Naive B cell (primary cell): ENCODE results near the gene GPR78. TPM values are rescaled to one million over a fixed set of nuclear protein-coding genes. Genes with fewer than 3 reads are reported as not detected.
A peak's percentile ranks its signal among the peaks of the same experiment; 100 is the strongest.
"Not testable (repeated sequence)": the region's sequence is repeated elsewhere in the genome, so short reads cannot be mapped to it uniquely, and the experiment has no call there.

Experiments
- ATAC-seq, 2 donors: fragments of 150-1000 bp; cut with Tn5 transposase; 2 replicates each; pipeline ENCODE4 v1.10.0; 2021; ENCODE audit warnings: low read depth in 2 of 2, mild to moderate bottlenecking in 2 of 2, moderate library complexity in 2 of 2
- DNase-seq: peaks from one replicate; pipeline ENCODE4 v3.0.0; 2022
- H3K27ac Mint-ChIP-seq, 6 donors: one replicate each; pipeline ENCODE4 v1.8.0; 2020 to 2022; ENCODE audit warnings: mild to moderate bottlenecking in 6 of 6, mixed read lengths in 6 of 6, moderate library complexity in 5 of 6, inconsistent platforms in 2 of 6
- H3K27me3 Mint-ChIP-seq, 3 donors: one replicate each; pipeline ENCODE4 v1.8.0; 2021 to 2022; ENCODE audit warnings: mixed read lengths in 3 of 3, mild to moderate bottlenecking in 1 of 3
- H3K36me3 Mint-ChIP-seq, 2 donors: one replicate each; pipeline ENCODE4 v1.8.0; 2020 to 2022; ENCODE audit warnings: mixed read lengths in 2 of 2, inconsistent platforms in 1 of 2, mild to moderate bottlenecking in 1 of 2
- H3K4me1 Mint-ChIP-seq, 3 donors: one replicate each; pipeline ENCODE4 v1.8.0; 2020 to 2022; ENCODE audit warnings: mixed read lengths in 3 of 3, inconsistent platforms in 1 of 3, mild to moderate bottlenecking in 1 of 3, moderate library complexity in 1 of 3
- H3K4me3 Mint-ChIP-seq, 8 donors: one replicate each; pipeline ENCODE4 v1.8.0; 2020 to 2022; ENCODE audit warnings: mild to moderate bottlenecking in 8 of 8, mixed read lengths in 8 of 8, moderate library complexity in 8 of 8, inconsistent platforms in 2 of 8
- H3K9me3 Mint-ChIP-seq, 7 donors: one replicate each; pipeline ENCODE4 v1.8.0; 2020 to 2022; ENCODE audit warnings: mixed read lengths in 7 of 7, mild to moderate bottlenecking in 5 of 7, inconsistent platforms in 2 of 7, moderate library complexity in 1 of 7
- polyA plus RNA-seq, 6 donors: library from polyadenylated mRNA; unstranded; fragments of 300-500 nt; fragmentation: Illumina TruSeq; gene quantifications; one replicate each; pipeline ENCODE4 v1.2.3, GENCODE V29; 2021; ENCODE audit warnings: low read depth in 6 of 6

The GPR78 gene
- polyA plus RNA-seq, 6 donors from 2014 or later, result not detected

GRCh38 chr4:8560265-8561047, 19.7 kb upstream of the GPR78 start:
- Mint-ChIP-seq H3K36me3 (no peaks in the 10 kb centered on the region), H3K27ac (peak overlapping the region in 1 of 6 donors; percentile 83)

DNA sequence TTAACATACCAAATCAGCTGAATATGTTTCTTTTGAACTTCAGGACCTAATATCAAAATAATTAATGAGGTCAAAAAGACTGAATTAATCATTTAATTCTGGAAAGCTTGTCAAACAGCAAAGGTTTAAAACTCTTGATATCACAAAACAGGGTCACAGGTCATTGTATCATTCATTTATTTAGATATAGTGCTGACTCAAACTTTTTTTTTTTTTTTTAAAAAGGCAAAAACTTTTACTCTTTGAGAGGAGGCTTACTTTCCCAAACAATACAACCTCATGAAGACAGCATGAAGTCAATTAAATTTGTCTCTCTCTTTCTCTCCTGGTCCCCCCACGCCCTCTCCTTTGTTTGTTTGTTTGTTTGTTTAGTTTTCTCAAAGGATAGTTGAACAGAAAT, 15.6 kb upstream of the GPR78 start:
- Mint-ChIP-seq H3K4me1 (no peaks in the 10 kb centered on the region), H3K36me3 (no peaks in the 10 kb centered on the region), H3K27me3 (peaks cover 4 to 9% (median 7%) of the 10 kb centered on the region in 3 donors), H3K27ac (no peak overlapping the region), H3K9me3 (no peaks in the 10 kb centered on the region), H3K4me3 (no peak overlapping the region)
- no peak for DNase-seq
- no peak for ATAC-seq

More at GRCh38 chr4:8560265-8561047, 19.7 kb upstream of the GPR78 start:
- no peak for DNase-seq
- ATAC-seq, result no peak
- no peak overlapping the region for H3K4me3 Mint-ChIP-seq
- no peaks in the 10 kb centered on the region for H3K9me3 Mint-ChIP-seq
- peaks cover 0 to 13% (median 5%) of the 10 kb centered on the region in 3 donors for H3K27me3 Mint-ChIP-seq
- no peaks in the 10 kb centered on the region for H3K4me1 Mint-ChIP-seq

GRCh38 chr4:8568068-8568668, 12.0 kb upstream of the GPR78 start:
- H3K36me3 Mint-ChIP-seq, result no peaks in the 10 kb centered on the region
- peaks cover 3 to 19% (median 11%) of the 10 kb centered on the region in 3 donors for H3K27me3 Mint-ChIP-seq
- H3K27ac Mint-ChIP-seq, result no peak overlapping the region

GRCh38 chr4:8570201-8570600, 10.0 kb upstream of the GPR78 start:
- peaks cover 0 to 1% (median 0%) of the 10 kb centered on the region in 7 donors for H3K9me3 Mint-ChIP-seq
- H3K36me3 Mint-ChIP-seq, result no peaks in the 10 kb centered on the region
- H3K27me3 Mint-ChIP-seq, result peaks cover 3 to 22% (median 11%) of the 10 kb centered on the region in 3 donors
- DNase-seq, result no peak
- no peak overlapping the region for H3K4me3 Mint-ChIP-seq
- no peaks in the 10 kb centered on the region for H3K4me1 Mint-ChIP-seq
- no peak for ATAC-seq
- no peak overlapping the region for H3K27ac Mint-ChIP-seq

More at GRCh38 chr4:8568068-8568668, 12.0 kb upstream of the GPR78 start:
- Mint-ChIP-seq H3K9me3 (peaks cover 0 to 1% (median 0%) of the 10 kb centered on the region in 7 donors), H3K4me1 (no peaks in the 10 kb centered on the region), H3K4me3 (no peak overlapping the region)
- DNase-seq, result no peak
- no peak for ATAC-seq

- H3K27me3 Mint-ChIP-seq, result peaks cover 9 to 28% (median 13%) of the 10 kb centered on the region in 3 donors
- H3K27ac Mint-ChIP-seq, result no peak overlapping the region
- H3K4me1 Mint-ChIP-seq, result no peaks in the 10 kb centered on the region
- no peak for DNase-seq
- no peaks in the 10 kb centered on the region for H3K36me3 Mint-ChIP-seq
- no peak overlapping the region for H3K4me3 Mint-ChIP-seq
- H3K9me3 Mint-ChIP-seq, result peaks cover 0 to 1% (median 0%) of the 10 kb centered on the region in 7 donors
- ATAC-seq, result no peak
Observed at GRCh38 chr4:8571702-8572685, 8.2 kb upstream of the GPR78 start.

- Mint-ChIP-seq H3K4me1 (no peaks in the 10 kb centered on the region), H3K27me3 (peaks cover 16 to 32% (median 18%) of the 10 kb centered on the region in 3 donors), H3K4me3 (peak overlapping the region in 1 of 8 donors; percentile 15), H3K36me3 (no peaks in the 10 kb centered on the region), H3K27ac (no peak overlapping the region), H3K9me3 (peaks cover 0 to 1% (median 0%) of the 10 kb centered on the region in 7 donors)
- DNase-seq (no peak), ATAC-seq (no peak)
Observed at GRCh38 chr4:8573266-8573665, 6.9 kb upstream of the GPR78 start.

GRCh38 chr4:8574796-8575370, 5.3 kb upstream of the GPR78 start:
- DNase-seq, result no peak
- Mint-ChIP-seq H3K36me3 (no peaks in the 10 kb centered on the region), H3K27me3 (peaks cover 22 to 42% (median 30%) of the 10 kb centered on the region in 3 donors), H3K27ac (no peak overlapping the region), H3K4me1 (no peaks in the 10 kb centered on the region), H3K4me3 (no peak overlapping the region), H3K9me3 (peaks cover 0 to 2% (median 0%) of the 10 kb centered on the region in 7 donors)
- no peak for ATAC-seq

DNA sequence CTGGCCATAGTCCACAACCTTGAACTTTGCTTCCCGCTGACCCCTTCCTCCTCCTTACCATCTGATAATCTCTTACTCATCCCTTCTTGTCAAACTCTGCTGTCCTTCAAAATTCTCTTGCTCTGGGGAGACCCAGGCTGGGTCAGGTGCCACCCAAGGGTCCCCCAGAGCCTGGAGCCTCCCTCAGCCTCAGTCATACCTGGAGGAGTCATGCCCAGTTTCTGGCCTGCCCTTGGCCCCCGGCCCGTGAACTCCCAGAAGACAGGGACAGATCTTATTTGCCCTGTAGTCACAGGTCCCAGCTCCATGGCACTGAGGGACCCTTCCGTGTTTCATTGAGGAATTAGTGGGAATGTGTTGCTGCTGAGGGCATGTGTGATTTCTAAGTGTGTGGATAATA, 4.7 kb upstream of the GPR78 start:
- no peak for DNase-seq
- Mint-ChIP-seq H3K4me3 (no peak overlapping the region), H3K4me1 (no peaks in the 10 kb centered on the region), H3K27me3 (peaks cover 22 to 48% (median 34%) of the 10 kb centered on the region in 3 donors), H3K27ac (peak overlapping the region in 1 of 6 donors; percentile 44), H3K9me3 (peaks cover 0 to 3% (median 0%) of the 10 kb centered on the region in 7 donors), H3K36me3 (no peaks in the 10 kb centered on the region)
- ATAC-seq, result no peak

GRCh38 chr4:8576591-8576990, 3.6 kb upstream of the GPR78 start:
- not testable (repeated sequence) for H3K36me3 Mint-ChIP-seq, H3K4me3 Mint-ChIP-seq, H3K27ac Mint-ChIP-seq, ATAC-seq, DNase-seq, H3K4me1 Mint-ChIP-seq, H3K9me3 Mint-ChIP-seq
- peaks cover 19 to 48% (median 34%) of the 10 kb centered on the region in 3 donors for H3K27me3 Mint-ChIP-seq

GRCh38 chr4:8577046-8577445, 3.1 kb upstream of the GPR78 start:
- H3K36me3 Mint-ChIP-seq, result no peaks in the 10 kb centered on the region
- no peak overlapping the region for H3K4me3 Mint-ChIP-seq
- peaks cover 19 to 49% (median 35%) of the 10 kb centered on the region in 3 donors for H3K27me3 Mint-ChIP-seq
- no peak for ATAC-seq
- H3K27ac Mint-ChIP-seq, result no peak overlapping the region
- DNase-seq, result no peak
- peaks cover 0 to 3% (median 0%) of the 10 kb centered on the region in 7 donors for H3K9me3 Mint-ChIP-seq
- no peaks in the 10 kb centered on the region for H3K4me1 Mint-ChIP-seq

GRCh38 chr4:8577972-8578371, 2.2 kb upstream of the GPR78 start:
- Mint-ChIP-seq H3K27ac (no peak overlapping the region), H3K27me3 (peaks cover 19 to 46% (median 36%) of the 10 kb centered on the region in 3 donors), H3K4me3 (peak overlapping the region in 1 of 8 donors; percentile 60), H3K4me1 (no peaks in the 10 kb centered on the region), H3K9me3 (peaks cover 0 to 4% (median 0%) of the 10 kb centered on the region in 7 donors), H3K36me3 (no peaks in the 10 kb centered on the region)
- ATAC-seq, result no peak
- DNase-seq, result no peak

GRCh38 chr4:8578717-8579116, 1.5 kb upstream of the GPR78 start:
- H3K27me3 Mint-ChIP-seq, result peaks cover 19 to 41% (median 36%) of the 10 kb centered on the region in 3 donors
- H3K4me3 Mint-ChIP-seq, result no peak overlapping the region
- no peak overlapping the region for H3K27ac Mint-ChIP-seq
- H3K9me3 Mint-ChIP-seq, result peaks cover 0 to 4% (median 0%) of the 10 kb centered on the region in 7 donors
- H3K36me3 Mint-ChIP-seq, result no peaks in the 10 kb centered on the region
- H3K4me1 Mint-ChIP-seq, result no peaks in the 10 kb centered on the region
- ATAC-seq, result no peak
- no peak for DNase-seq
